ENCODE data around the gene CNTFR. TPM values are rescaled to one million over a fixed set of nuclear protein-coding genes. Genes with fewer than 3 reads are reported as not detected.
A peak's percentile ranks its signal among the peaks of the same experiment; 100 is the strongest.

Gene CNTFR
- total RNA-seq, 1 donor from 2014 or later, result 7.5 TPM

DNA sequence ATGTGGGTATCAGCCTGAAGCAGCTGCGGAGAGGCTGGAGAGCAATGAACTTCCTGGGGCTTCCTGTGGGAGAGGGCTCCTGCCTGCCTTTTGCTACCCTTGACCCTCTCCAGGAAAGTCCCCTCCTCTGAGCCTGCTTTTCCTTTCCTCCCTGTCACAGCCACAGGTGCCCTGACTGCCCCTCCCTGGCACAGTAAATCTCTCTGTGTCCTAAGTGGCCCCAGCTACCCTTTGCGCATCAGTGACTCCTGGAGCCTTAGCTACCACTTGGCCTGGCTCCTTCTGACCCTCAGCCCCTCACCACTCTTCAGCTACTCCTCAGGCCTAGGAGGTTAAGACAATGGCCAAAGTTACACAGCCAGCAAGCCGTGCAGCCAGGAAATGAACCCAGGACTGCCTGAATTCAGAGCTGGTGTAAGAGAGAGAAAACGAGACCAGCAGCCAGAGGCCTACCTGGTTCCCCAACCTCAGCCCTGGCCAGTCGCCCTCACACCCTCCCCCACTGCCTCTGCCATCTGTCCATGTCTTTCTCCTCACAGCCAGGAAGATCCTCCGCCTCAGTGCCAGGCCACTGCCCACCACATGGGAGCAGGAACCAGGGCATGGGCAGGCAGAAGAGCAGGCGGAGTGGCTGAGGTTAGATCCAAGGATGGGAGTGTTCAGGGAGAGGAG, 18.6 kb downstream of the CNTFR start:
- DNase-seq, result no peak

DNA sequence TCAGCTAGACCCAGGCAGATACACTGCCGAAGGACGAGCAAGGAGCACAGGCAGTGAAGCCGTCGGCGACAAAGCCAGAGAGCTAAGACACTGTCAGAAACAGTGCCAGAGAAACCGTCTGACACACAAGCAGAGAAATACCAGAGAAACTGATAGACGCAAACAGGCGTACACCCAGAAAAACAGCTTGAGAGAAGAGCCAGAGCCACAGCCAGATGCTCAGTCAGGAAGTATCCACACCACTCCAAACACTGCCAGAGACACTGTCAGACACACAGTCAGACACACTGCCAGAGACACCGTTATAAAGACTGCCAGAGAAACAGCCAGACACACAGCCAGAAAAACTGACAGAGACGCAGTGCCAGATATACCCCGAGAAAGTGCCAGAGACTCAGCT, 19.1 kb downstream of the CNTFR start:
- DNase-seq, result peak; percentile 66

DNA sequence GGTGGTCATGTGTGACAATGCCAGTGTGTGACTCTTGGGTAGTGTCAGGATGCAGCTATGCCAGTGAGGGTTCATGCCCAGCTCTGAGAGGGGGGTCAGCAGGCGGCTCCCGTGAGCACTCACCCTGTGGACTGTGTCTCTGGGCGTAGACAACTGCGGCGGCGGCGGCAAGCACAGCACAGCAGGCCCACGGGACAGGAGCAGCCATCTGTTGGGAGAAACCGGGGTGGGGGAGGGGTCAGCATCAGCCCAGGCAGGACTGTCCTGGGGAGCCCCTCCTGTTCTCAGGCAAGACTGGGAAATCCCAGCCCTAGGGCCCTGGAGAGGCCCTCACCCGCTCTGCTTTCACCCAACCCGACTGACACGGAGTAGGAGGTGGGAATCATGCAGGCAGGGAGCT, 20.8 kb downstream of the CNTFR start:
- DNase-seq, result no peak

DNA sequence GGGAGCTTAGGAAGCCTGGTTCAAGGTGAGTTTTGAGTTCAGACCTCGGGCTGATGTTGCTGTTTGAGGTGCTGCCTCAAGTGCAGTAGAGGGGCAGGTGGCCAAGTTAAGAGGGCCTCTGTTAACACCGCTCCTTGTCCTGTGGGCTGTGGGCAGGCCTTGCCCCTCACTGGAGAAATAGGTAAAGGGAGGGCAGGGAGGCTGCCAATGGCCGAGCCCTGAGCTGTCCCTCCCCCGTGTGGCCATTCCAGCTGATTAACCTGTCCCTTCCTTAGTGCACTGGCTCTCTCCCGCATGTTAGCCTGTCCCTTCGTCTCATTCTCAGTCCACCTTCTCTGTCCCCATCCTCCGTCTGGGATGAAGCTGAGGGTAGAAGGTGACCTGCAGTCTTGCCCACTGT, 21.4 kb downstream of the CNTFR start:
- no peak for DNase-seq

DNA sequence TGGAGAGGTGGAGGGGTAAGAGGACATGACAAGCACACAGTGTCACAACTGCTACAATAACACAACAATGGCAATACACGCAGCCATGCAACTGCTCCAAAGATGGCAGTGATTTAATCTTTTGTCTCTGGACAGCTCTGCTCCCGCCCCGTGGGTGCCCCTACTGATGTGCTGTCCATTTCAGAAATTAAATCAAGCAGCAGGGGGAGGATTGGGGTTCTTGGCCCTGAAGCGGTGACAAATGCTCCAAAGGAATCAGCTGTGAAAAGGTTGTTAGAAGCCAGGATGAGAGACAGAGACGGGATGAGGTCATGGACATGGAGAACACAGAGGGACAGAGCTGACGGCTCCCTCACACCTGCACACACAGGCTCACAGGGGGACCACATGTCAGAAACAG, 22.6 kb downstream of the CNTFR start:
- DNase-seq, result no peak

DNA sequence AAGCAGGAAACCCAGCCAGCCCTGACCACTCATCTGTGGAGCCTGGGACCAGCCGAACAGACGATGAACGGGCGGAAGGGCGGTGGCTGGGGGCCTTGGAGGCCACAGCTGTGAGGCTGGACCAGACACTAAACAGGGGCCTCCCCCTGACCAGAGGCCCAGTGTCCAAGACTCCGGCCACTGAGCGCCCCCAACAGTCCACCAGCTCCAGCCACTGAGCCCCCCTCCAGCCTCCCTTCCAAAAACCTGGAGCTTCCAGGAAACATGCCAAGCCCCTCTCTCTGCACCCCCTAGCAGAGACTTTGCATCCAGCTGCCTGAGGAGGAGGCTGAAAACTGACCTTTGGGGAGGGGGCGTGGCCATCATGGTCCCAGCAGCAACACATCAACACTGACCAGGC, 23.2 kb downstream of the CNTFR start:
- no peak for DNase-seq

DNA sequence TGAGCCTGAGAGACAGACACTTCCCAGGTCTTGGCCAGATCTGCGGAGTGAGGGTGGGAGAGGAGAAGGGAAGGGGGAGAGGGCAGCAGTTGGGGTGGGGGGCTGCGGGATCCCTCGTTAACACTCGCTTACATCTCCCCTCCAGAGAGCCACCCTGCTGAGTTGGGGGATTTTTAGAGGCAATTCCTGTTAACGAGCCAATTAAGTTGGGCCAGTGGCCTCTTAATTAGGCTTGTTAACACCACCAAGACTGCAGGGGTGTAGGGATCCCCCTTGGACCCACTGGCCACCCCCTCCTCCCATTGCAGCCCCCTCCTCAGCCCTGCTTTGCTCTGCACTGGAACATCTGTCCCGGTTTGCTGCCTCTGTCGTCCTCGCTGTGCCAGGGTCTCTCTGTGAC, 23.7 kb downstream of the CNTFR start:
- no peak for DNase-seq

DNA sequence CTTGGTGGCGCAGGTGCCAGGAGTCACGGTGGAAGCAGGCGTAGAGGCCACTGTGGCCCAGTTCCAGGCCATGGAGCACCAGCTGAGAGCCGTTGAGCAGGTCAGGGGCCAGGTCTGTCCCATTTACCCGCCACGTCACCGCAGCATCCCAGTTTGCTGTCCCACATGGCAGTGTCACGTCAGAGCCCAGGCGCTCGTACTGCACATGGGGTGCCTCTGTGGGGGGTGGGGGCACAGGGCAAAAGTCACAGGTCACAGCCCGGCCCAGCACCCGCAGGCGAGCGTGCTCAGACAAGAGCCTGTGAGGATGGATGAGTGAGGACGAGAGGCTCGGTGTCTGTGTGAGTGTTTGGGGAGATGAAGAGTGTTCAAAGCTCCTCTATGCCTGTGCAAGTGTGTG, 24.9 kb downstream of the CNTFR start:
- DNase-seq, result no peak

DNA sequence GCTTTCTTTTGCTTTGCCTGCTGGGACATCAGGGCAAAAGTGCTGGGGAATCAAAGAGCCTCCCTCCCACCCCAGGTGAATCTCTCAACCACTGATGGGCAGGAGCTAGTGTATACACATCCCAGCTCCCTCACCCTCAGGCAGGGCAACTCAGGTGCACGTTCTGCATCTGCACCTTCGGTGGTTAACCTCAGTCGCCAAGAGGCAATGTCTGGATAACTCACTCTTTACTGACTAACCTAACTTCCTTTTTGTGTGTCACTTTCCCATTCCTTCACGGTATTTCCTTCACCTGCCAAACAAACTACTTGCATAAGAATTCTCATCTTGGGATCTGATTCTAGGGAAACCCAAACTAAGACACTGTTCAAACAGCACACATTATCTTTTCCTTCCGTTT, 26.3 kb downstream of the CNTFR start:
- no peak for DNase-seq

DNA sequence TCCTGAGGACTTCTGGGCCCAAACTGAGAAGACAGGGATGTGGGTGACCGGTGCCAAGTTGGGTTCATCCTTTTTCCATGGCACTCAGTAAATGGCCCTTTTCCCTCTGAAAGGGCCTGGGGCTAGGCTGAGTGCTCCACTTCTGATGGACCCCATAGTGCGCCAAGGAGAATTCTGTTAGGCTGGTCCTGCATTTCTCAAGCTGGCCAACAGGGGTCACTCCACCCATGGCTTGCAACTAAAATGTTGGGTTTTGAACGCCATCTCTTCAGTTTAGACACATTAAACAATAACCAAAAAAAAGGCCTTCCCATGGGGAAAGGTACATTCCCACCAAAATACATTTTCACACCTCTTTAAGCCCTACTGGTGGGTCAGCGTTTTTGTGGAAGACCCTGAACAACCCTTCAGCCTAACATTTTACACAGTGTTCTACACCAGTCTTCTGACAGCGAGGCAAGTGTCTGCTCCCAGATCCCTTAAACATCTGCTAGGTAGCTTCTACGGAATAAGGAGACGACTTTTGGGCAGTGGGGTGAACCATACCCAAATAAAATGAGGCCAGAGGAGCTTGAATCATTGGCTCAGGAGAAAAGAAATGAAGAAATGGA, 27.3 kb downstream of the CNTFR start:
- DNase-seq, result no peak

DNA sequence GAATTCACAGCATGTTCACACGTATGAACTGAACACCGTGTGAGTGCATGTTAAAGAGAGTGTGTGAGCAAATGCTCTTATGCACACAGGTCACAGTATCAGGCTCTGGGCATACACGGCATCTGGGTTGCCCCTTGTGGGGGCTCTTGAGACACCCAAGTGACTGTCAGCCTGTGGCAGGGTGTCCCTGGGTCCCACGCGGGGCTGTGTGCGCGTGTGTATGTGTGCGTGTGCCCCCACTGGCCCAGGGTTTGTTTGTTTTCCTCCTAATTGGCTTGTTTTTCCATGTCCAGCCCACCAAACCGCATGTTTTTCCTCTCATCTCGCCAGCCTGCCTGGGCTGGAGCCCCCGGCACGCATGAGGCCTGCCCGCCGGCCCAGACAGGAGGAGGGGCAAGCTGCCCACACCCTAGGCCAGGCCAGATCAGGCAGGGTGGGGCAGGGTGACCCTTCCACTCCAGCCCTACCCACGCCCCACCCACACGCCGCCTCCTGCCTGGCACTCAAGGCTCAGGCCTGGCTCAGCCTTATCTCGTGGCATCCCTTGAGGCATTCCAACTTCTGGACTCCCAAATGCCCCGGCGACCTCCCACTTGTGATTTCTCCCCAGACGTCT, 28.8 kb downstream of the CNTFR start:
- no peak for DNase-seq

DNA sequence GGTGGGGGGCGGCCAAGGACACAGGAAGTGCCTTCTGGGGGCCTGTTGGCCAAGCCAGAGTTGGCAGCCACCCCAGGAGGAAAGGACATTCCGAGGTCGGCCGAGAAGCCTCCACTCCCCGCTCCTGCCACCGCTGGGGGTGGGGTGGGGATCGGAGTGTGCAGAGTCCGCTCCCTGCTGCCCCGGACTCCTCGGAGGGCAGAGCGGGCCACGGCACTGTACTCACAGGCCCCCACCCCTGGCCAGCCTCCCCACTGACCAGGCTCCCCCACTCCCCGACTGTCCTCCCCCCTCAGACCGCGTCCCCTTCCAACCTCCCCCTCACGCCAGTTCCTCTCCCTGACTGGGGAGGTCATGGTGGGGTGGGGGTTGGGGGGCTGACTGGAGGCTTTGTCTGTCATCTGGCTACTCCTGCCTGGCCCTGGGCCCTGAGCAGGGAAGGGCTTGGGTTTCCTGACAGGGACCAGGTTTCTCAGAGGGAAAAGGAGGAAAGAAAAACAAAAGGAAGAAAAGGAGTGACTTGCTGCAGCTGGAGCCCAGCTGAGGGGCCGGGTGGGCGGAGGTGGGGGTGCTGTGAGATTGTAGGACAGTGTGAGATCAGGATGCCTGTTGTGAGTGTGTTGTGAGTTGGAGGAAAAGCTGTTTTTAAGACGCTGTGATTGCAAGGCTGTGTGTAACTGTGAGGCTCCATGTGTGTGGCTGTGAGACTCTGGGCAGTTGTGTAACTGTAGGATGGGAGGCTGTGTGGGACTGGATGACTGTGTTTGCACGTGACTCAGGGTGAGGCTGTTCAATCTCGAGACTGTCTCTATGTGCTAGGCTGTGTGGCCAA, 29.7 kb downstream of the CNTFR start:
- peak; percentile 73 for DNase-seq

DNA sequence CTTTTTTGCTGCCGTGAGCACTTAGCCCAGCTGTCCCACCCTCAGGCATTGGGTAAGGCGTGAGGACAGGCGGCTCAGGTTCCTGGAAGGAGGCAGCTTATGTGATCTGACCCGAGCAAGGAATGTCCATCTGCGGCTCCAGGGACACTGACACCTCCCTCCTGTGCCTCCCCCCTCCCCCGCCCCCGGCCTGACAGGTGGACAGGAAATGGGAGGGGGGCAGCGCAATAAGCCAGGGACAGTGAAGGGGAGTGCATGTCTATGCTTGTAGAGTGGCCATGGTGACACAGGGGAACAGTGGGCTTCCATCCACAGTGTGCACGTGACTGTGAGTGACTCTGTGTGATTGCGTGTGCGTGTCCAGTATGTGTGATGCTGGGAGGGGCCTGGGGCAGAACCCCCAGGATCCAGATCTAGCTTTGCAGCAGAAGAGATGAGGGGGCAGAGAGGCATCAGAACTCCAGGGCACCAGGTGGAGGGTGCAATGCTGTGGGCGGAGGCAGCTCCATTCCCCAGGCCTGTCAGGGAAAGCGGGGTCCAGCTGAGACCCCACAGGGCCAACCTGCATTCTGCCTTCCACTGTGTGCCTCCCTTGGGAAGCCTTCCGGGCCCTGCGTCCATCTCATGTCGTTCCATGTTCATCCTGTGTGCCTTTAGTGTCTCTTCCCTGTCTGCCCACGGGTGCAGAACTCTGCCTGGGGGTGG, 30.5 kb downstream of the CNTFR start:
- no peak for DNase-seq

DNA sequence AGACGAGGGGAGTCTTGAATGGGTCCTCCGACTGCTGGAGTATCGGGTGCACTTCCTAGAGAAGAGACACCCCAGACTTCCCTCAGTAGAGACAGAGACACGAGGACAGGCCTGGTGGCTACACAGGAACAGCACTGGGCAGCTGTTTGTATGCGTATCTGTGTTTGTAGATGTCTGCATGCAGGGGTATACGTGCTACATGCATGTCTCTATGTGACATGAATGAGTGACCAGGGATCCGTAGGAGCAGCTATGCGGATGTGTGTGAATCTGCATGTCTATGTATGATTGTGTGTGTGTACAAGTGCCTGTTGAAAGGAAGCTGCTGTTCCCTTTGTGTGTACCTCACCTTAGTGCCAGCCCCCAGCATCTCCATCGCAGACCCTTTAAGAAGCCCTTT, 31.2 kb downstream of the CNTFR start:
- DNase-seq, result no peak

DNA sequence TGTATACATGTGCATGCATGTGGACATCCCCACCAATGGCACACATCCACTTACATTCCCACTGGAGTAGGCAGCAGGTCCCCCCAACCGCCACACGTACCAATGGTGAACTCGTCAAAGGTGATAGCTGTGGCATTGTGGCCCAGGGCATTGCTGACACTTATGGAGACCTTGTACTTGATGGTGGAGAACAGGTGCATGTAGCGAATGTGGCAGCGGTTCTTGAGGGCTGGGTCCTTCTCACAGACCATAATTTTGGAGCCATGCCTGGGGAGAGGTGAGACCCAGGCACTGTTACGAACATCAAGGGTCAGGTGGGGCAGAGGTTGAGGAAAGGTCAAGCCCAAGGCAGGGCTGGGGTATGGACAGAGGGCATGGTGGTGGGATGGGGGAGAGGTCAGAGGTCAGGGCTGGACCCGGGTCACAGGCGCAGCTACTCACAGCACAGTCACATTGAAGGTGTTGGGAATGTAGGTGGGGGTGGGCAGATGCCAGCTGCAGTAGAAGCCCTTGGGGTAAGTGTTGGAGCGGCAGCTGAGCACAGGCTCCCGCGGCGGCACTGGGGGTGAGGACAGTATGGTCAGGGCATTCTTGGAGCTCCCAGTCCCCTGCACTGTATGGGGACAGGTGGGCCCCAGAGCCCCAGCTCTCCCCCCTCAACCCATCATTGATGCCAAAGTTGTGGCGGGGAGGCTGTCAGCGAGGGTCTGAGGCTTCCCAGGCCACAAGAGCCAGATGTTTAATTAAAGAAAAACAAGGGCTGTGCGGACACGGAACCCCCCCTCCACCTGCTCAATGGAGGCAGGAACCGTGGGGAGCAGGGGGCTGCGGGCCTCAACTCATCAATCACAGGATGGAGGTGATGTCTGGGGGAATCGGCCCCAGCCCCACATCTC, 31.9 kb downstream of the CNTFR start:
- DNase-seq, result no peak

DNA sequence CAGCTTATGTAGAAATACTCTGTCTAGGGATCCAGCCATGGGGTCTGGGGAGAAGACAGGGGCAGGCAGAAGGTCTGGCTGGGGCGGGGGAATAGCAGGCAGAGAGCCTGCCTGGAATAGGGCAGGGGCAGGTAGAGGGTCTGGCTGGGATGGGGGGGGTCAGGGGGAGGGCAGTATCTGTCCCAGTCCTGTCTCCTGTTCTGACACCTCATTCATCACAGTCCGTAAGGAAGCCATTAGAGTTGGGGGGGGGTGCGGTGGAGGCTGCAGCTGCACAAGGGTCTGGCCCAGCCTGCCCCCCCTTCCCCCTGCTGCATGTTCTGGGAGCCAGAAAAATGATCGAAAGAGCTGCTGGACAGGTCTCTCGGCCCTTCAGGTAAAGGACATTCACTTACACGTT, 32.6 kb downstream of the CNTFR start:
- DNase-seq, result no peak

DNA sequence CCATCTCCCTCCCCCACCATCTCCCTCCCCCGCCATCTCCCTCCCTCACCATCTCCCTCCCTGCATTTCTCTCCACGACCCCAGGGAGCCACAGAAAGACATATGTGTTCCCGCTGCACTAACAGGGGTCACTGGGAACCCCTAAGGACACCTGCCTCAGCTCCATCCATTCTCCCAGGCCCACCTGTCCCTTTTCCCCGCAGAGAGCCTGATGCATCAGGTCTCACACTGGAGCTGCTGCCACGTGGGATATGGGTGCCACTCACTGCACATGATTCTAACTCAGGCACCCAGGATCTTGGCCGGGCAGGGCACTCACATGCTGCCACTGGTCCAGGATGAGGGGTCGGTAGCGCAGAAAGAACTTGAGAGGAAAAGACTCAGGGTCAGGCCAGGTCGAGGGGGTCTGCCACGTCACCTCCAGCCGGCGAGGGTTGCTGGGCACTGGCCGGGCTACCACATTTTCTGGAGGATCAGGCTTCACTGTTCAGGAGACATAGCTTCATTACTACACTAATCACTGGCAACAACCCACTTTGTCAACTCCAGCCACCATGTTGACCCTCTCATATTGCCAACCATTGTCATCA, 33.5 kb downstream of the CNTFR start:
- no peak for DNase-seq

DNA sequence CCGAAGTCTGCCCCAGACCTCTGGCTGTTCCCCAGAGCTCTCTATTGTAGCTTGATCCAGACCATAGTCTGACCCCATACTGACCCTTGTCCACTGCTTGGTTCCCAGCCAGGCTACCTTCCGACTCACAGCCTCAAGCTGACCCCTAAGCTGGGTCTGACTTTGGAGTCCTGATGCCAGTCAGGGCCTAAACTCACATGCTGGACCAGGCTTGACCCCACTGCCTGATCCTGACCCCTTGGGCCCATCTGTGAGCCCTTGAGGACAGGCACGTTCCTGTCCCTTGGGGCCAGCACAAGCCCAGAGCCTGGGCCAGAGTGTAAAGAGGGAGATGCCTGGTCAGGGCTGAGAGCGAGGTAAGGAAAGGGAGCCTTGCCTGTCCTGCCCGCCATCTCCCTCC, 34.0 kb downstream of the CNTFR start:
- no peak for DNase-seq

DNA sequence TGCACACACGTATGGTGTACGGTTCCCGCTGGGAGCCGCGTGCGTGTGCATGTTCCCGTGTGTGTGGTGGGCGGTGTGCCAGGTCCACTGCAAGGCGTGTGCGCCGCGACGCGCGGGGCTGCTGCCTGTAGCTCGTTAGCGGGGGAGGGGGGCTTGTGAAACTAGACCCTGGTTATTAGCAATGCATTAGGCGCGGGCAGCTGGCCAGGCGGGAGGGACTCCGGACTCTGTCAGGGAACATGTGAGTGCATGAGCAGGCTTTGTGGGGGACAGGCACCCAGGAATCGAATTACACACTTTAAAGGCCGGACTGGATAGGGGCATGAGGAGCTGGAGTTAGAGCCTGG, 34.5 kb downstream of the CNTFR start:
- no peak for DNase-seq

DNA sequence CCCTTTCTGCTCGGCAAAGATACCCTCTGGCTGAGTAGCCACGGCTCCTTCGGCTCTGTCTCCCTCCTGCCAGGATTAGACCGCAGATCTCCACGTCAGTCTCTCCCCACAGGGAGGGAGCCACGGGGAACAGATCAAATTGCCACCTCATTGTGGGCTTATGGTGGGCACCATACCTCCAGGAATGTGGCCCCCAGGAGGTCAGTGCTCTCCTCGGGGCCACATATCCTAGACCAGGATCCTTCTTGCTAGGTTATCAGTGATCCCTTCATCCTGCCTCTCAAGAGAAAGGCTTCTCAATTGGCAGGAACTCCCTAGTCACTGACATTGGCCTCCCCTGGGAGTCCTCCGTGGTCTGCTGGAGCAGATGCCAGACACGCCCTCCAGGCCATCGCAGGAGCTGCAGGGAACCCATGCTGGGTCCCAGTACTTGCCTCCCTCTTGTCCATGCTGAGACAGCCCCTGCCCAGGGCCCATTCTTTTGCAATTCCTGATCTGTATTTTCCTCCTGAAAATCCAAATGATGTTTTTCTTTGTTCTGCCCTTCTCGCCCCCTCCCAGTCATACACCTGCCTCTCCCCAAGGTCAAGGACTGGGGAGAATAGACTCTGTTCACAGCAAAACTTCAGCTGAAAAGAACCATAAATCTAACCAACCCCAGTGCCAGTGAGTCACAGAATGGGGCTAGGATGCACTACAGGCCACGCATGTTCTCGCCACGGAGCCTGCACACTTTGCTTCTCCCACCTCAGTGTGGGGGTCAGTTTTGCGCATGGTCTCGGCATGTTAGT, 35.1 kb downstream of the CNTFR start:
- no peak for DNase-seq
